Peyer's patch (tissue), 4 donors: ENCODE data around the gene PDE11A.

ENCODE experiments used
- CTCF ChIP-seq, 6 experiments: fragments of 450-650 bp in 4 of 6; fragments of 200-600 bp in 2 of 6; sonication (generic) in 1 of 6; IDR thresholded peaks; one replicate each; pipeline ENCODE4 v1.5.1; 2017 to 2019; ENCODE audit warnings: antibody characterized with exemption in 6 of 6, mild to moderate bottlenecking in 3 of 6, moderate library complexity in 1 of 6
- POLR2A ChIP-seq, 2 donors: fragments of 450-650 bp; IDR thresholded peaks; one replicate each; pipeline ENCODE4 v1.5.1; 2017; ENCODE audit warnings: antibody characterized with exemption in 2 of 2, mild to moderate bottlenecking in 2 of 2, moderate library complexity in 2 of 2

DNA sequence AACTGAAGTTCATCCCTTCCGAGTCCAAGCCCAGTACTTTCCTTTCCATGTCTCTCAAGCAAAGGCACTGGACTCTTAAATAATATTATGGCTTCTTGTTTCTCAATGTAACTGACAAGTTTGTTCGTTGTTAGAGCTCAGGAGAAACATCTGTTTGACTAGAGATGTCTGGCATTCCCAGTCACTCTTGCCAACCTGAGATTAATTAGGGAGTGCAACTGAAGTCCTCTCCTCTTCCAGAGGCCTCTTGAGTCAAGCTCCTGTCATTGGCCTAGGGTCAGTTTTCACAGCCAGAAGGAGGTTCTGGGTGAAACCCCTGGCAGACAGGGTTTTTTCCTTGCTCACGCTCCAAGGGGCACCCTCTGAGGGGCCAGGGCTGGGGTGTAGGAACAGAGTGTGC, 483.9 kb downstream of the PDE11A start:
- TF ChIP-seq CTCF (IDR thresholded peaks at IDR 0.05) (no peak), POLR2A (IDR thresholded peaks at IDR 0.05) (no peak)
